GM23338 (cell line): Measurements from ENCODE around the gene HMGCL.
"Not testable (repeated sequence)": the region's sequence is repeated elsewhere in the genome, so short reads cannot be mapped to it uniquely, and the experiment has no call there.

ENCODE experiments used
- CREB1 ChIP-seq: fragments of 250-450 bp; sonication (Bioruptor Pico); IDR thresholded peaks from 2 replicates; pipeline ENCODE4 v1.5.0; 2020; ENCODE audit warnings: low read depth, mild to moderate bottlenecking, moderate library complexity
- CTCF ChIP-seq, 2 experiments: fragments of 200-600 bp in 1 of 2; sonication (generic) in 1 of 2; conservative IDR thresholded peaks; 2 replicates each; pipeline versions ENCODE4 v1.5.1 to v1.6.1; 2016 to 2017; ENCODE audit warnings: antibody characterized with exemption in 2 of 2, low read depth in 2 of 2, mild to moderate bottlenecking in 2 of 2, moderate library complexity in 1 of 2
- ETS1 ChIP-seq: IDR thresholded peaks from 2 replicates; pipeline ENCODE4 v1.6.1; 2016; ENCODE audit warnings: antibody characterized with exemption
- EZH2 ChIP-seq: fragments of 200-600 bp; sonication (generic); IDR thresholded peaks from one replicate; pipeline ENCODE4 v1.8.0; 2017; ENCODE audit warnings: antibody characterized with exemption, mild to moderate bottlenecking, low read depth; ENCODE audit not compliant: unreplicated experiment
- EZH2phosphoT487 ChIP-seq: fragments of 200-600 bp; sonication (generic); IDR thresholded peaks from one replicate; pipeline ENCODE4 v1.8.1; 2018; ENCODE audit warnings: antibody characterized with exemption; ENCODE audit not compliant: unreplicated experiment
- JUNB ChIP-seq: IDR thresholded peaks from one replicate; pipeline ENCODE4 v1.6.1; 2016; ENCODE audit warnings: antibody characterized with exemption; ENCODE audit not compliant: unreplicated experiment
- POLR2AphosphoS5 ChIP-seq: IDR thresholded peaks from 2 replicates; pipeline ENCODE4 v1.6.1; 2016; ENCODE audit warnings: antibody characterized with exemption, low read depth
- REST ChIP-seq: IDR thresholded peaks from one replicate; pipeline ENCODE4 v1.6.1; 2018; ENCODE audit warnings: antibody characterized with exemption; ENCODE audit not compliant: unreplicated experiment
- STAT1 ChIP-seq: IDR thresholded peaks from one replicate; pipeline ENCODE4 v1.6.1; 2016; ENCODE audit warnings: antibody characterized with exemption; ENCODE audit not compliant: unreplicated experiment
- ZNF114 ChIP-seq: fragments of 250-450 bp; sonication (Bioruptor Pico); IDR thresholded peaks from 2 replicates; pipeline ENCODE4 v1.5.0; 2020; ENCODE audit warnings: mild to moderate bottlenecking, moderate library complexity
- ZNF331 ChIP-seq: fragments of 250-450 bp; sonication (Bioruptor Pico); IDR thresholded peaks from 2 replicates; pipeline ENCODE4 v1.5.0; 2020; ENCODE audit warnings: low read depth, mild to moderate bottlenecking, moderate library complexity

GRCh38 chr1:23794732-23795182, 30.5 kb downstream of the HMGCL start:
- TF ChIP-seq CTCF (conservative IDR thresholded peaks at IDR 0.05; ENCODE audit: low read depth in 2 of 2); CREB1 (CRISPR knock-in tag); EZH2; EZH2phosphoT487; REST; POLR2AphosphoS5; JUNB; ZNF331 (CRISPR knock-in tag); STAT1; ETS1; ZNF114 (CRISPR knock-in tag): not testable (repeated sequence)
